GM19035 (cell line): Measurements from ENCODE around the gene USP17L24.
"Not testable (repeated sequence)": the region's sequence is repeated elsewhere in the genome, so short reads cannot be mapped to it uniquely, and the experiment has no call there.

ENCODE experiments used
- ATAC-seq: cut with Tn5 transposase; IDR thresholded peaks from one replicate; pipeline ENCODE4 v1.9.1; 2021; ENCODE audit not compliant: unreplicated experiment

The USP17L24 gene, protein sequence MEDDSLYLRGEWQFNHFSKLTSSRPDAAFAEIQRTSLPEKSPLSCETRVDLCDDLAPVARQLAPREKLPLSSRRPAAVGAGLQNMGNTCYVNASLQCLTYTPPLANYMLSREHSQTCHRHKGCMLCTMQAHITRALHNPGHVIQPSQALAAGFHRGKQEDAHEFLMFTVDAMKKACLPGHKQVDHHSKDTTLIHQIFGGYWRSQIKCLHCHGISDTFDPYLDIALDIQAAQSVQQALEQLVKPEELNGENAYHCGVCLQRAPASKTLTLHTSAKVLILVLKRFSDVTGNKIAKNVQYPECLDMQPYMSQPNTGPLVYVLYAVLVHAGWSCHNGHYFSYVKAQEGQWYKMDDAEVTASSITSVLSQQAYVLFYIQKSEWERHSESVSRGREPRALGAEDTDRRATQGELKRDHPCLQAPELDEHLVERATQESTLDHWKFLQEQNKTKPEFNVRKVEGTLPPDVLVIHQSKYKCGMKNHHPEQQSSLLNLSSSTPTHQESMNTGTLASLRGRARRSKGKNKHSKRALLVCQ

DNA sequence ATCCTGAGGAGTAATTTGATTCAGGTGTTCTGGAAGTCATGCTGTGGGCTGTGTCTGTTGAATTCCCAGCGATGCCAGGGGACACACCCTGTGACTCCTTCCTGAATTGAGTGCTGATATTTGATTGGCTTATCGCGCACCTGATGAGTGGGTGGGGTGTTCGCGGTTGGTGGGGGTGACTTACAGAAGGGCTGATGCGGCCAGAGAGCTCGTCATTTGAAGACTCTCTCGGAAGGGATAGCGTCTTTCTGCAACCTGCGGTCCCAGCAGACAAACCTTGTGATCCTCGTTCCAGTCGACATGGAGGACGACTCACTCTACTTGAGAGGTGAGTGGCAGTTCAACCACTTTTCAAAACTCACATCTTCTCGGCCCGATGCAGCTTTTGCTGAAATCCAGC, at the start of gene USP17L24:
USP17L24 (plus strand) TSS at position 301 of the 400 bp plus-strand sequence; CDS start at position 301, 0 bp downstream.
- ATAC-seq = not testable (repeated sequence)

DNA sequence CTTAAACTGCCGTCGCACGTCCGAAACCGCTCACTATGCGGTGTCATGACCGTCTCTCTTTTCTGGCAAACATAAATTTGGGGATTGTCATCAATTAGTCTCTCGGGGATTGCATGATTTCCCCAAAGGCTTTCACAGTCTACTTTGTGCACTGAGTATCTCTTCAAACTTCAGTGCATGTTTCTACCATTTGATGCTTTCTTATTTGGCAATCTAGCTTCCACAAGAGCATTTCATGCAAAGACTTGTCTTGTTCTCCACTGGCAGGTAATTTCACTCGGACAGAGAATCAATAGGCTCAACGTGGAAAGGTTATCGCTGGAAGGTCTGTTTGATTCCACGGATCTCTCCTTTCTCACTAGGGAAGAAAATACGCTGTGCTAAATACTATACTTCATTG, 774 bp upstream of the USP17L24 start:
- ATAC-seq = not testable (repeated sequence)

DNA sequence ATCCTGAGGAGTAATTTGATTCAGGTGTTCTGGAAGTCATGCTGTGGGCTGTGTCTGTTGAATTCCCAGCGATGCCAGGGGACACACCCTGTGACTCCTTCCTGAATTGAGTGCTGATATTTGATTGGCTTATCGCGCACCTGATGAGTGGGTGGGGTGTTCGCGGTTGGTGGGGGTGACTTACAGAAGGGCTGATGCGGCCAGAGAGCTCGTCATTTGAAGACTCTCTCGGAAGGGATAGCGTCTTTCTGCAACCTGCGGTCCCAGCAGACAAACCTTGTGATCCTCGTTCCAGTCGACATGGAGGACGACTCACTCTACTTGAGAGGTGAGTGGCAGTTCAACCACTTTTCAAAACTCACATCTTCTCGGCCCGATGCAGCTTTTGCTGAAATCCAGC, 4.6 kb downstream of the USP17L24 start, which contains the start of gene USP17L25:
USP17L25 (plus strand) TSS at position 301 of the 400 bp plus-strand sequence; CDS start at position 301, 0 bp downstream.
- ATAC-seq = not testable (repeated sequence)

DNA sequence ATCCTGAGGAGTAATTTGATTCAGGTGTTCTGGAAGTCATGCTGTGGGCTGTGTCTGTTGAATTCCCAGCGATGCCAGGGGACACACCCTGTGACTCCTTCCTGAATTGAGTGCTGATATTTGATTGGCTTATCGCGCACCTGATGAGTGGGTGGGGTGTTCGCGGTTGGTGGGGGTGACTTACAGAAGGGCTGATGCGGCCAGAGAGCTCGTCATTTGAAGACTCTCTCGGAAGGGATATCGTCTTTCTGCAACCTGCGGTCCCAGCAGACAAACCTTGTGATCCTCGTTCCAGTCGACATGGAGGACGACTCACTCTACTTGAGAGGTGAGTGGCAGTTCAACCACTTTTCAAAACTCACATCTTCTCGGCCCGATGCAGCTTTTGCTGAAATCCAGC, 9.4 kb downstream of the USP17L24 start, which contains the start of gene USP17L26:
USP17L26 (plus strand) TSS at position 301 of the 400 bp plus-strand sequence; CDS start at position 301, 0 bp downstream.
- not testable (repeated sequence) for ATAC-seq

DNA sequence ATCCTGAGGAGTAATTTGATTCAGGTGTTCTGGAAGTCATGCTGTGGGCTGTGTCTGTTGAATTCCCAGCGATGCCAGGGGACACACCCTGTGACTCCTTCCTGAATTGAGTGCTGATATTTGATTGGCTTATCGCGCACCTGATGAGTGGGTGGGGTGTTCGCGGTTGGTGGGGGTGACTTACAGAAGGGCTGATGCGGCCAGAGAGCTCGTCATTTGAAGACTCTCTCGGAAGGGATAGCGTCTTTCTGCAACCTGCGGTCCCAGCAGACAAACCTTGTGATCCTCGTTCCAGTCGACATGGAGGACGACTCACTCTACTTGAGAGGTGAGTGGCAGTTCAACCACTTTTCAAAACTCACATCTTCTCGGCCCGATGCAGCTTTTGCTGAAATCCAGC, 14.1 kb downstream of the USP17L24 start, which contains the start of gene USP17L5:
USP17L5 (plus strand) TSS at position 301 of the 400 bp plus-strand sequence; CDS start at position 301, 0 bp downstream.
- ATAC-seq = not testable (repeated sequence)

DNA sequence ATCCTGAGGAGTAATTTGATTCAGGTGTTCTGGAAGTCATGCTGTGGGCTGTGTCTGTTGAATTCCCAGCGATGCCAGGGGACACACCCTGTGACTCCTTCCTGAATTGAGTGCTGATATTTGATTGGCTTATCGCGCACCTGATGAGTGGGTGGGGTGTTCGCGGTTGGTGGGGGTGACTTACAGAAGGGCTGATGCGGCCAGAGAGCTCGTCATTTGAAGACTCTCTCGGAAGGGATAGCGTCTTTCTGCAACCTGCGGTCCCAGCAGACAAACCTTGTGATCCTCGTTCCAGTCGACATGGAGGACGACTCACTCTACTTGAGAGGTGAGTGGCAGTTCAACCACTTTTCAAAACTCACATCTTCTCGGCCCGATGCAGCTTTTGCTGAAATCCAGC, 18.9 kb downstream of the USP17L24 start, which contains the start of gene USP17L27:
USP17L27 (plus strand) TSS at position 301 of the 400 bp plus-strand sequence; CDS start at position 301, 0 bp downstream.
- not testable (repeated sequence) for ATAC-seq

DNA sequence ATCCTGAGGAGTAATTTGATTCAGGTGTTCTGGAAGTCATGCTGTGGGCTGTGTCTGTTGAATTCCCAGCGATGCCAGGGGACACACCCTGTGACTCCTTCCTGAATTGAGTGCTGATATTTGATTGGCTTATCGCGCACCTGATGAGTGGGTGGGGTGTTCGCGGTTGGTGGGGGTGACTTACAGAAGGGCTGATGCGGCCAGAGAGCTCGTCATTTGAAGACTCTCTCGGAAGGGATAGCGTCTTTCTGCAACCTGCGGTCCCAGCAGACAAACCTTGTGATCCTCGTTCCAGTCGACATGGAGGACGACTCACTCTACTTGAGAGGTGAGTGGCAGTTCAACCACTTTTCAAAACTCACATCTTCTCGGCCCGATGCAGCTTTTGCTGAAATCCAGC, 23.6 kb downstream of the USP17L24 start, which contains the start of gene USP17L28:
USP17L28 (plus strand) TSS at position 301 of the 400 bp plus-strand sequence; CDS start at position 301, 0 bp downstream.
- not testable (repeated sequence) for ATAC-seq

DNA sequence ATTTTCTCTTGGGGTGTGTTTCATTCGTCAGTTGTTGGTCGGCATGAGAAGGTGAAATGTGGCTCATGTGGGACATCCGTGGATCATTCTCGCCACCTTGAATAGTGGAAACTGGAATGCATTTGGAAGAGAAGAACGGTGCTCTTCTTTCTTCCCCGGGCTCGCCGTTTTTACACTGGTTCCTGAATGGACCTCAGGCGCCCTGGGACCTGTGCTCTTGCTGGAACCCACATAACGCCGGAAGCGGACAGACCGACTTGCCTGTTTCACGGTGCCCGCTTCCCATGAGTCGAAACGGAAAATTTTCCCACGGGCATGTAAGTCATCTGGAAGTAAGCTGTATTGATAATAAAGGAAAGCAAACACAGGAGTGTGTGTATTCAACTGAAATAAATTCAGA, 25.9 kb downstream of the USP17L24 start:
- not testable (repeated sequence) for ATAC-seq

DNA sequence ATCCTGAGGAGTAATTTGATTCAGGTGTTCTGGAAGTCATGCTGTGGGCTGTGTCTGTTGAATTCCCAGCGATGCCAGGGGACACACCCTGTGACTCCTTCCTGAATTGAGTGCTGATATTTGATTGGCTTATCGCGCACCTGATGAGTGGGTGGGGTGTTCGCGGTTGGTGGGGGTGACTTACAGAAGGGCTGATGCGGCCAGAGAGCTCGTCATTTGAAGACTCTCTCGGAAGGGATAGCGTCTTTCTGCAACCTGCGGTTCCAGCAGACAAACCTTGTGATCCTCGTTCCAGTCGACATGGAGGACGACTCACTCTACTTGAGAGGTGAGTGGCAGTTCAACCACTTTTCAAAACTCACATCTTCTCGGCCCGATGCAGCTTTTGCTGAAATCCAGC, 28.4 kb downstream of the USP17L24 start, which contains the start of gene USP17L29:
USP17L29 (plus strand) TSS at position 301 of the 400 bp plus-strand sequence; CDS start at position 301, 0 bp downstream.
- not testable (repeated sequence) for ATAC-seq

DNA sequence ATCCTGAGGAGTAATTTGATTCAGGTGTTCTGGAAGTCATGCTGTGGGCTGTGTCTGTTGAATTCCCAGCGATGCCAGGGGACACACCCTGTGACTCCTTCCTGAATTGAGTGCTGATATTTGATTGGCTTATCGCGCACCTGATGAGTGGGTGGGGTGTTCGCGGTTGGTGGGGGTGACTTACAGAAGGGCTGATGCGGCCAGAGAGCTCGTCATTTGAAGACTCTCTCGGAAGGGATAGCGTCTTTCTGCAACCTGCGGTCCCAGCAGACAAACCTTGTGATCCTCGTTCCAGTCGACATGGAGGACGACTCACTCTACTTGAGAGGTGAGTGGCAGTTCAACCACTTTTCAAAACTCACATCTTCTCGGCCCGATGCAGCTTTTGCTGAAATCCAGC, 37.9 kb downstream of the USP17L24 start, which contains the start of gene USP17L30:
USP17L30 (plus strand) TSS at position 301 of the 400 bp plus-strand sequence; CDS start at position 301, 0 bp downstream.
- ATAC-seq = not testable (repeated sequence)
